ENCODE measurements around the gene FIG4.
"Not testable (repeated sequence)": the region's sequence is repeated elsewhere in the genome, so short reads cannot be mapped to it uniquely, and the experiment has no call there.

FIG4 gene

GRCh38 chr6:109760208-109760607, 69.1 kb downstream of the FIG4 start:
- no peak for DNase-seq (ENCODE audit: low spot score)

- no peak for DNase-seq (ENCODE audit: low spot score)
These were observed 71.1 kb downstream of the FIG4 start for GRCh38 chr6:109762166-109762565.

- DNase-seq (ENCODE audit: low spot score): no peak
These were observed 71.8 kb downstream of the FIG4 start for GRCh38 chr6:109762769-109763441.

- no peak for DNase-seq (ENCODE audit: low spot score)
These were observed 75.1 kb downstream of the FIG4 start for GRCh38 chr6:109766167-109766566.

- DNase-seq (ENCODE audit: low spot score): peak; percentile 65
These were observed 76.9 kb downstream of the FIG4 start for GRCh38 chr6:109767961-109768360.

GRCh38 chr6:109768485-109768884, 77.4 kb downstream of the FIG4 start:
- peak; percentile 51 for DNase-seq (ENCODE audit: low spot score)

- DNase-seq (ENCODE audit: low spot score): no peak
These were observed 78.1 kb downstream of the FIG4 start for GRCh38 chr6:109769213-109769612.

- no peak for DNase-seq (ENCODE audit: low spot score)
These were observed 79.0 kb downstream of the FIG4 start for GRCh38 chr6:109770047-109770446.

GRCh38 chr6:109770779-109771178, 79.7 kb downstream of the FIG4 start:
- no peak for DNase-seq (ENCODE audit: low spot score)

- DNase-seq (ENCODE audit: low spot score): not testable (repeated sequence)
These were observed 81.1 kb downstream of the FIG4 start for GRCh38 chr6:109771939-109772755.

GRCh38 chr6:109772883-109773431, 81.9 kb downstream of the FIG4 start:
- peak; percentile 43 for DNase-seq (ENCODE audit: low spot score)

GRCh38 chr6:109781001-109781400, 89.9 kb downstream of the FIG4 start:
- DNase-seq (ENCODE audit: low spot score): no peak

GRCh38 chr6:109782491-109782999, 91.4 kb downstream of the FIG4 start:
- DNase-seq (ENCODE audit: low spot score): peak; percentile 13

GRCh38 chr6:109783250-109783986, 92.3 kb downstream of the FIG4 start:
- no peak for DNase-seq (ENCODE audit: low spot score)

- no peak for DNase-seq (ENCODE audit: low spot score)
These were observed 96.2 kb downstream of the FIG4 start for GRCh38 chr6:109787312-109787711.

GRCh38 chr6:109788687-109789086, 97.6 kb downstream of the FIG4 start:
- DNase-seq (ENCODE audit: low spot score): peak; percentile 16

GRCh38 chr6:109790131-109790530, 99.0 kb downstream of the FIG4 start:
- DNase-seq (ENCODE audit: low spot score): peak; percentile 51

GRCh38 chr6:109791301-109791700, 100.2 kb downstream of the FIG4 start:
- no peak for DNase-seq (ENCODE audit: low spot score)

- no peak for DNase-seq (ENCODE audit: low spot score)
These were observed 101.9 kb downstream of the FIG4 start for GRCh38 chr6:109793021-109793420.

GRCh38 chr6:109793792-109794191, 102.7 kb downstream of the FIG4 start:
- DNase-seq (ENCODE audit: low spot score): peak; percentile 82

GRCh38 chr6:109794201-109794923, 103.3 kb downstream of the FIG4 start:
- peak; percentile 35 for DNase-seq (ENCODE audit: low spot score)

Data from GM03348 (cell line).